ENCODE results near the gene CCSER1.

- TF ChIP-seq GABPA (IDR thresholded peaks at IDR 0.05 in 1 of 2, conservative IDR thresholded peaks at IDR 0.05 in 1 of 2): no peak
- no peak for TF ChIP-seq JUND (IDR thresholded peaks at IDR 0.05)
- no peak for TF ChIP-seq CTCF (IDR thresholded peaks at IDR 0.05; ENCODE audit: low read depth, low read length, missing input control)
- no peak for TF ChIP-seq EGR1 (IDR thresholded peaks at IDR 0.05; ENCODE audit: low read depth in 2 of 2)
- TF ChIP-seq, protein P1, sequence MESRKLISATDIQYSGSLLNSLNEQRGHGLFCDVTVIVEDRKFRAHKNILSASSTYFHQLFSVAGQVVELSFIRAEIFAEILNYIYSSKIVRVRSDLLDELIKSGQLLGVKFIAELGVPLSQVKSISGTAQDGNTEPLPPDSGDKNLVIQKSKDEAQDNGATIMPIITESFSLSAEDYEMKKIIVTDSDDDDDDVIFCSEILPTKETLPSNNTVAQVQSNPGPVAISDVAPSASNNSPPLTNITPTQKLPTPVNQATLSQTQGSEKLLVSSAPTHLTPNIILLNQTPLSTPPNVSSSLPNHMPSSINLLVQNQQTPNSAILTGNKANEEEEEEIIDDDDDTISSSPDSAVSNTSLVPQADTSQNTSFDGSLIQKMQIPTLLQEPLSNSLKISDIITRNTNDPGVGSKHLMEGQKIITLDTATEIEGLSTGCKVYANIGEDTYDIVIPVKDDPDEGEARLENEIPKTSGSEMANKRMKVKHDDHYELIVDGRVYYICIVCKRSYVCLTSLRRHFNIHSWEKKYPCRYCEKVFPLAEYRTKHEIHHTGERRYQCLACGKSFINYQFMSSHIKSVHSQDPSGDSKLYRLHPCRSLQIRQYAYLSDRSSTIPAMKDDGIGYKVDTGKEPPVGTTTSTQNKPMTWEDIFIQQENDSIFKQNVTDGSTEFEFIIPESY (IDR thresholded peaks at IDR 0.05): no peak
- no peak for TF ChIP-seq YY1 (IDR thresholded peaks at IDR 0.05)
- TF ChIP-seq ATF3 (IDR thresholded peaks at IDR 0.05): no peak
- TF ChIP-seq, protein P2, sequence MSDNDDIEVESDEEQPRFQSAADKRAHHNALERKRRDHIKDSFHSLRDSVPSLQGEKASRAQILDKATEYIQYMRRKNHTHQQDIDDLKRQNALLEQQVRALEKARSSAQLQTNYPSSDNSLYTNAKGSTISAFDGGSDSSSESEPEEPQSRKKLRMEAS (IDR thresholded peaks at IDR 0.05): no peak
Measured at GRCh38 chr4:90798948-90799347, 671.8 kb downstream of the CCSER1 start.

Data from liver (tissue), 3 donors.